ENCODE results near the gene TCEANC2. TPM values are rescaled to one million over a fixed set of nuclear protein-coding genes. Genes with fewer than 3 reads are reported as not detected.
"Not testable (repeated sequence)": the region's sequence is repeated elsewhere in the genome, so short reads cannot be mapped to it uniquely, and the experiment has no call there.

Gene TCEANC2
- total and polyA plus RNA-seq, 12 donors, result 1.4 to 5.9 (median 3.9) TPM

GRCh38 chr1:54096877-54097240, 43.5 kb downstream of the TCEANC2 start:
- Histone ChIP-seq H3K9me3 (no peaks in the 10 kb centered on the region), H3K27me3 (no peaks in the 10 kb centered on the region), H3K27ac (no peak overlapping the region), H3K4me3 (no peak overlapping the region), H3K4me1 (peaks cover 0 to 12% (median 0%) of the 10 kb centered on the region in 9 donors), H3K36me3 (peaks cover 0 to 32% (median 0%) of the 10 kb centered on the region in 9 donors)
- ATAC-seq (no peak), DNase-seq (no peak)
- intact Hi-C loops (cut with DNase I), result no loop called here
- no peak for TF ChIP-seq CTCF (IDR thresholded peaks at IDR 0.05)
- 66 to 76% methylated on average over 7 of the region's 7 CpGs for WGBS, 2 donors

- no peak for TF ChIP-seq CTCF (IDR thresholded peaks at IDR 0.05)
- H3K4me3 ChIP-seq, result no peak overlapping the region
- H3K9me3 ChIP-seq, result no peaks in the 10 kb centered on the region
- ATAC-seq, result no peak
- peaks cover 0 to 37% (median 0%) of the 10 kb centered on the region in 9 donors for H3K36me3 ChIP-seq
- DNase-seq, result no peak
- 79 to 80% methylated on average over 6 of the region's 6 CpGs for WGBS, 2 donors
- peaks cover 0 to 12% (median 0%) of the 10 kb centered on the region in 9 donors for H3K4me1 ChIP-seq
- intact Hi-C loops (cut with DNase I), result no loop called here
- no peak overlapping the region for H3K27ac ChIP-seq
- no peaks in the 10 kb centered on the region for H3K27me3 ChIP-seq
Observed at GRCh38 chr1:54099061-54099610, 45.7 kb downstream of the TCEANC2 start.

- intact Hi-C loops (cut with DNase I), result no loop called here
- 70 to 96% methylated on average over 2 of the region's 2 CpGs for WGBS, 2 donors
- TF ChIP-seq CTCF (IDR thresholded peaks at IDR 0.05), result no peak
- Histone ChIP-seq H3K27ac (no peak overlapping the region), H3K36me3 (peaks cover 0 to 39% (median 0%) of the 10 kb centered on the region in 9 donors), H3K4me3 (no peak overlapping the region), H3K27me3 (no peaks in the 10 kb centered on the region), H3K4me1 (peaks cover 0 to 9% (median 0%) of the 10 kb centered on the region in 9 donors), H3K9me3 (no peaks in the 10 kb centered on the region)
- DNase-seq (no peak), ATAC-seq (no peak)
Observed at GRCh38 chr1:54100500-54100899, 47.1 kb downstream of the TCEANC2 start.

- ATAC-seq (no peak), DNase-seq (no peak)
- H3K4me3 ChIP-seq, result no peak overlapping the region
- H3K36me3 ChIP-seq, result peaks cover 0 to 17% (median 0%) of the 10 kb centered on the region in 9 donors
- no peaks in the 10 kb centered on the region for H3K27me3 ChIP-seq
- TF ChIP-seq CTCF (IDR thresholded peaks at IDR 0.05), result no peak
- H3K9me3 ChIP-seq, result no peaks in the 10 kb centered on the region
- intact Hi-C loops (cut with DNase I), result no loop called here
- H3K4me1 ChIP-seq, result no peaks in the 10 kb centered on the region
- no peak overlapping the region for H3K27ac ChIP-seq
- WGBS, 2 donors, result 85 to 90% methylated on average over 6 of the region's 6 CpGs
Observed at GRCh38 chr1:54103414-54103813, 50.0 kb downstream of the TCEANC2 start.

GRCh38 chr1:54104613-54105012, 51.2 kb downstream of the TCEANC2 start:
- H3K4me3 ChIP-seq; H3K27ac ChIP-seq; intact Hi-C loops (cut with DNase I); H3K9me3 ChIP-seq; DNase-seq; ATAC-seq; H3K27me3 ChIP-seq; H3K4me1 ChIP-seq: not testable (repeated sequence)
- H3K36me3 ChIP-seq, result peaks cover 0 to 16% (median 0%) of the 10 kb centered on the region in 9 donors
- WGBS, 2 donors, result 95 to 96% methylated on average over 9 of the region's 9 CpGs

All from heart right ventricle (tissue), 16 donors.